Transverse colon (tissue), 4 donors: ENCODE measurements around the gene PLCG2. TPM values are rescaled to one million over a fixed set of nuclear protein-coding genes. Genes with fewer than 3 reads are reported as not detected.

ENCODE experiments used
- DNase-seq: peaks from one replicate; pipeline ENCODE4 v3.0.0-alpha.2; 2019
- H3K27ac ChIP-seq, 4 donors: fragments of 200-600 bp; sonication (generic); 2 replicates each; pipeline ENCODE4 v1.5.1; 2016 to 2018; ENCODE audit warnings: inconsistent platforms in 4 of 4
- H3K27me3 ChIP-seq: fragments of 200-600 bp; sonication (generic); 2 replicates; pipeline ENCODE4 v1.5.1; 2017; ENCODE audit warnings: inconsistent platforms
- H3K36me3 ChIP-seq, 4 donors: fragments of 200-600 bp; sonication (generic); 2 replicates each; pipeline ENCODE4 v1.5.1; 2017 to 2019; ENCODE audit warnings: inconsistent platforms in 4 of 4
- H3K4me1 ChIP-seq, 4 donors: fragments of 200-600 bp; sonication (generic); 2 replicates each; pipeline ENCODE4 v1.5.1; 2017 to 2020; ENCODE audit warnings: inconsistent platforms in 4 of 4
- H3K4me3 ChIP-seq, 4 donors: fragments of 200-600 bp; sonication (generic); 1 replicate in 1 of 4; 2 replicates in 3 of 4; pipeline versions ENCODE4 v1.5.1 to v1.6.1; 2017 to 2019; ENCODE audit warnings: inconsistent platforms in 4 of 4
- H3K9me3 ChIP-seq, 2 donors: fragments of 200-600 bp; sonication (generic); 2 replicates each; pipeline ENCODE4 v1.5.1; 2017 to 2019; ENCODE audit warnings: inconsistent platforms in 2 of 2
- EP300 ChIP-seq: sonication (generic); formaldehyde crosslinking; IDR thresholded peaks from one replicate; pipeline ENCODE4 v1.6.1; 2017; ENCODE audit warnings: antibody characterized with exemption, low read depth
- POLR2A ChIP-seq: fragments of 450-650 bp; IDR thresholded peaks from one replicate; pipeline ENCODE4 v1.6.1; 2016; ENCODE audit warnings: antibody characterized with exemption, mild to moderate bottlenecking, moderate library complexity
- POLR2AphosphoS5 ChIP-seq, 3 donors: sonication (generic); formaldehyde crosslinking; IDR thresholded peaks; one replicate each; pipeline ENCODE4 v1.6.1; 2016; ENCODE audit warnings: antibody characterized with exemption in 3 of 3
- WGBS, 2 donors: methylation state at CpG; one replicate each; pipeline ENCODE4 v1.1.5; 2018; ENCODE audit warnings: low coverage in 1 of 2; 5-methylcytosine and 5-hydroxymethylcytosine counted together
- in situ Hi-C, 4 donors: fragments of 200-750 bp; cut with MboI; loops; one replicate each; pipeline versions ENCODE4 v1.15.0 to v1.15.1; 2017; ENCODE audit warnings: low sequenced_read_pairs in 3 of 4, low pct_ligation_motif_present in 1 of 4, low pct_unique_long_range_greater_than_20kb in 1 of 4
- intact Hi-C: fragments of 100-400 bp; cut with DNase I; formaldehyde crosslinking; loops from one replicate; pipeline ENCODE4 v1.15.1; 2023; ENCODE audit warnings: low total_unique reads
- total RNA-seq, 4 donors: library from RNA; depleted of rRNA; stranded (reverse); fragments of >200 nt; gene quantifications; one replicate each; pipeline ENCODE4 v1.1.0, GENCODE V29; 2016
- TF ChIP-seq, protein P1 (sequence below), 5 experiments: fragments of 200-600 bp in 3 of 5; fragments of 450-650 bp in 2 of 5; sonication (generic) in 3 of 5; IDR thresholded peaks; 1 replicate in 2 of 5; 2 replicates in 3 of 5; pipeline ENCODE4 v1.5.1; 2016 to 2017; ENCODE audit warnings: antibody characterized with exemption in 5 of 5, inconsistent platforms in 3 of 5, mild to moderate bottlenecking in 2 of 5, moderate library complexity in 1 of 5

Gene PLCG2
- total RNA-seq, 4 donors from 2014 or later, result 9.0 to 65.9 (median 28.6) TPM

GRCh38 chr16:81923296-81923695 is 144.2 kb downstream of the PLCG2 start:
- H3K9me3 ChIP-seq, result no peaks in the 10 kb centered on the region
- no peak overlapping the region for H3K4me3 ChIP-seq
- no peak overlapping the region for H3K27ac ChIP-seq
- TF ChIP-seq, protein P1, sequence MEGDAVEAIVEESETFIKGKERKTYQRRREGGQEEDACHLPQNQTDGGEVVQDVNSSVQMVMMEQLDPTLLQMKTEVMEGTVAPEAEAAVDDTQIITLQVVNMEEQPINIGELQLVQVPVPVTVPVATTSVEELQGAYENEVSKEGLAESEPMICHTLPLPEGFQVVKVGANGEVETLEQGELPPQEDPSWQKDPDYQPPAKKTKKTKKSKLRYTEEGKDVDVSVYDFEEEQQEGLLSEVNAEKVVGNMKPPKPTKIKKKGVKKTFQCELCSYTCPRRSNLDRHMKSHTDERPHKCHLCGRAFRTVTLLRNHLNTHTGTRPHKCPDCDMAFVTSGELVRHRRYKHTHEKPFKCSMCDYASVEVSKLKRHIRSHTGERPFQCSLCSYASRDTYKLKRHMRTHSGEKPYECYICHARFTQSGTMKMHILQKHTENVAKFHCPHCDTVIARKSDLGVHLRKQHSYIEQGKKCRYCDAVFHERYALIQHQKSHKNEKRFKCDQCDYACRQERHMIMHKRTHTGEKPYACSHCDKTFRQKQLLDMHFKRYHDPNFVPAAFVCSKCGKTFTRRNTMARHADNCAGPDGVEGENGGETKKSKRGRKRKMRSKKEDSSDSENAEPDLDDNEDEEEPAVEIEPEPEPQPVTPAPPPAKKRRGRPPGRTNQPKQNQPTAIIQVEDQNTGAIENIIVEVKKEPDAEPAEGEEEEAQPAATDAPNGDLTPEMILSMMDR (IDR thresholded peaks at IDR 0.05), result no peak
- TF ChIP-seq POLR2AphosphoS5 (IDR thresholded peaks at IDR 0.05) (no peak), EP300 (no peak), POLR2A (no peak)
- 79% methylated on average over 9 of the region's 9 CpGs; no CpG with 5 or more reads in 1 of the 2 donors for WGBS, 2 donors
- H3K4me1 ChIP-seq, result no peaks in the 10 kb centered on the region
- no peaks in the 10 kb centered on the region for H3K36me3 ChIP-seq
- DNase-seq, result no peak
- no peaks in the 10 kb centered on the region for H3K27me3 ChIP-seq
- intact Hi-C loops (no loop called here), in situ Hi-C loops (no loop called here)

DNA sequence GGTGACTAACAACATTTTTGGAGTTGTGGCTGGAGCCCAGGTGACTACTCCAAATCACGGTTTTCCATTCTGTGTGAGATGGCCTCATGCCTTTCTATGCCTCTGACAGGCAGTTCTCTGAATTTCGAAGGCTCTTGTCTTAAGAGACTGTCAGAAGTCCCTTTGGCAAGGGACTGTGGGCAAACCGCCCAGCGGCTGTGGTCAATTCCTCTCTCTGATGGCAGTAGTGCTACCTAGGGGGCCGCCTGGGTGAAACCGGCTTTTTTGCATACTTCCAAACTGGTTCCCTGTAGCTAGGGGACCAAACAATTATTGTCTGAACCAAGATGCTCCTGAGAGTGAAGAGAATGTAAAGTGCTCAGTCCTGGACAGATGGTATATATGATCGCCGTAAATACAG is 145.9 kb downstream of the PLCG2 start:
- no peak for DNase-seq
- Histone ChIP-seq H3K4me1 (no peaks in the 10 kb centered on the region), H3K4me3 (no peak overlapping the region), H3K27me3 (no peaks in the 10 kb centered on the region), H3K27ac (no peak overlapping the region), H3K36me3 (no peaks in the 10 kb centered on the region), H3K9me3 (no peaks in the 10 kb centered on the region)
- in situ Hi-C loops, result loop anchor here in 3 of 4 donors (25.0 kb wide), 1 partner anchor 312 kb away; no protein-coding TSS in a partner anchor
- TF ChIP-seq POLR2A, result no peak
- TF ChIP-seq, protein P1 (IDR thresholded peaks at IDR 0.05), result no peak
- WGBS, 2 donors, result 93% methylated on average over 8 of the region's 8 CpGs; no CpG with 5 or more reads in 1 of the 2 donors
- intact Hi-C loops, result no loop called here

DNA sequence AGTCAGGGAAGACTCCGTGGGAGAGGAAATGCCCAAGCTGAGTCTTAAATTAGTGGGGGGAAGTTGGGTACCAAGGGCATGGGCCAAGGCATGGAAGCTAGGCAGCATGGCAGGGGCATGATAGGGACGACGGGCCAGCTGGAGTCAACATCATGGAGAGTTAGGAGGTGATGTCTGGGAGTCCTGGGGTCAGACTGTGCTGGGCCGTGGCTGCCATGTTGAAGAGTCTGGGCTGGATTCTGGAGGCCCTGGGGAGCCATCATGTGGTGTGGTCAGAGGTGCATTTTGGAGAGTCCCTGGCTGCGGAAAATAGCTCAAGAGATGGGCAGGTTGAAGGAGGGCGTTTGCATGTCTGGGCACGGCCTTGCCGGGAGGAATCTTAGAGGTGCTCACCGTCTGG is 146.9 kb downstream of the PLCG2 start:
- DNase-seq, result no peak
- H3K27ac ChIP-seq, result no peak overlapping the region
- 78 to 89% methylated on average over 1 to 9 of the region's 9 CpGs for WGBS, 2 donors
- H3K4me1 ChIP-seq, result no peaks in the 10 kb centered on the region
- TF ChIP-seq POLR2AphosphoS5 (IDR thresholded peaks at IDR 0.05), result no peak
- TF ChIP-seq, protein P1 (IDR thresholded peaks at IDR 0.05), result no peak
- TF ChIP-seq EP300, result no peak
- TF ChIP-seq POLR2A, result no peak
- no peaks in the 10 kb centered on the region for H3K36me3 ChIP-seq
- intact Hi-C loops, result no loop called here
- no peak overlapping the region for H3K4me3 ChIP-seq
- H3K27me3 ChIP-seq, result no peaks in the 10 kb centered on the region
- in situ Hi-C loops, result loop anchor here in 3 of 4 donors (25.0 kb wide), 1 partner anchor 311 kb away; no protein-coding TSS in a partner anchor
- H3K9me3 ChIP-seq, result no peaks in the 10 kb centered on the region

- in situ Hi-C loops, result loop anchor here in 3 of 4 donors (25.0 kb wide), 1 partner anchor 310 kb away; no protein-coding TSS in a partner anchor
- TF ChIP-seq POLR2A (no peak), POLR2AphosphoS5 (IDR thresholded peaks at IDR 0.05) (no peak), EP300 (no peak)
- TF ChIP-seq, protein P1 (IDR thresholded peaks at IDR 0.05), result no peak
These were observed 148.6 kb downstream of the PLCG2 start for GRCh38 chr16:81927561-81928185.

More at GRCh38 chr16:81927561-81928185, 148.6 kb downstream of the PLCG2 start:
- Histone ChIP-seq H3K27me3 (no peaks in the 10 kb centered on the region), H3K27ac (no peak overlapping the region), H3K4me3 (no peak overlapping the region), H3K36me3 (no peaks in the 10 kb centered on the region), H3K9me3 (no peaks in the 10 kb centered on the region), H3K4me1 (no peaks in the 10 kb centered on the region)
- 85% methylated on average over 5 of the region's 5 CpGs; no CpG with 5 or more reads in 1 of the 2 donors for WGBS, 2 donors
- no peak for DNase-seq
- intact Hi-C loops, result no loop called here
